Brain microvascular endothelial cell (primary cell): ENCODE measurements around the gene MPND.

Source experiments
- DNase-seq: peaks from one replicate; pipeline ENCODE4 v3.0.0-alpha.2; 2020
- H3K27ac ChIP-seq: fragments of 250-450 bp; sonication (Bioruptor Pico); 2 replicates; pipeline ENCODE4 v1.5.1; 2020; ENCODE audit warnings: mild to moderate bottlenecking, moderate library complexity
- H3K27me3 ChIP-seq: fragments of 250-450 bp; sonication (Bioruptor Pico); replicated peaks from 2 replicates; pipeline ENCODE4 v1.5.1; 2020; ENCODE audit warnings: mild to moderate bottlenecking
- H3K36me3 ChIP-seq: fragments of 250-450 bp; sonication (Bioruptor Pico); replicated peaks from 2 replicates; pipeline ENCODE4 v1.5.1; 2020; ENCODE audit warnings: mild to moderate bottlenecking
- H3K4me3 ChIP-seq: 2 replicates; pipeline ENCODE4 v1.5.1; 2011; ENCODE audit warnings: low read depth, mild to moderate bottlenecking, control low read depth, low read length, moderate library complexity
- CTCF ChIP-seq: IDR thresholded peaks from 2 replicates; pipeline ENCODE4 v1.5.1; 2011; ENCODE audit warnings: low read depth, mild to moderate bottlenecking, moderate library complexity, low read length, control low read depth, inconsistent platforms; ENCODE audit errors: missing control alignments
- in situ Hi-C: cut with HindIII; loops from 2 replicates; pipeline ENCODE4 v1.10.0; 2017; ENCODE audit warnings: low sequenced_read_pairs, low pct_ligation_motif_present

The MPND gene

GRCh38 chr19:4399812-4400134, 56.4 kb downstream of the MPND start:
- in situ Hi-C loops: no loop called here
- peak overlapping the region; percentile 78 for H3K27ac ChIP-seq
- peaks cover 12% of the 10 kb centered on the region for H3K36me3 ChIP-seq
- H3K4me3 ChIP-seq: peak overlapping the region; percentile 88
- no peaks in the 10 kb centered on the region for H3K27me3 ChIP-seq
- no peak for TF ChIP-seq CTCF
- DNase-seq: no peak

DNA sequence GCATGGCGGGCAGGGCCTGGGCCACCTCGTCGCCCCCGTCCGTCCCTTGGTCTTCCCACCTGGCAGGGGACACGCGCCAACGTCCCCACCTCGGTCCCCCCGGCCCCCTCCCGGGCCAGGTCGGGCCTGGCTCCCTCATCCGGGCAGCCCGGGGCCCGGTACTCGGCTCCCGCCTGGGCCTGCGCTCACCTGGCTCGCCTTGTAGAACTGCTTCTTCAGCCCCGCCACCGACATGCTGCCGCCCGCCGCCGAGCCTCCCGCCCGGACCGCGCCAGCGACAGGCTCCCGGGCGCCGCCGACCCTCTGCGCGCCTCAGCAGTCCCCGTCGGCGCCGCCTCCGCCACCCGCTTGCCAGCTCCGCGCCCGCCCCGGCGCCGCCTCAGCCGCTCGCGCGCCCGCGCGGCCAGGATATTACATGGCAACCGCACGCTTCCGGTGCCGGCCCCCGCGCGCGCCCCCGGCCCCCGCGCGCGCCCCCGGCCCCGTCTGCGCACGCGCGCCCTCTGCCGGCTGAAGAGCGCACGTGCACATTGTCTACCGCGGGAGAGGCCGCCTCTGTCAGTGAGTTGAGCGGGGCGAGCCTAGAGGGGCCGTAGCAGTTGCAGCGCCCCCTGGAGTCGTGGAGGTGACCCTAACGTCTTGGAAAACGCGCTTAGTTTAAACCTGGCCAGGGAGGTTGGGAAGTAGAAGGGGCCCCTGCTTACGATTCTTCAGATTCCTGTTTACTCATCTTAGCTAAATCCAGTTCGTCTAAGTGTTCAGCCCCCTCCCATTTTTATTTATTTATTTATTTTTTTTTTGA, 57.0 kb downstream of the MPND start, which contains the start of gene SH3GL1:
Gene SH3GL1, minus strand, starts transcription at position 413 of the 802 bp plus-strand sequence. Its CDS starts 179 bp downstream, at position 234.
- peak; percentile 76 for DNase-seq
- in situ Hi-C loops: no loop called here
- H3K27me3 ChIP-seq: no peaks in the 10 kb centered on the region
- peak; percentile 89 for TF ChIP-seq CTCF
- H3K36me3 ChIP-seq: peaks cover 6% of the 10 kb centered on the region
- peak within 1 kb of the TSS; percentile 88 for H3K4me3 ChIP-seq
- H3K27ac ChIP-seq: peak within 1 kb of the TSS; percentile 78

DNA sequence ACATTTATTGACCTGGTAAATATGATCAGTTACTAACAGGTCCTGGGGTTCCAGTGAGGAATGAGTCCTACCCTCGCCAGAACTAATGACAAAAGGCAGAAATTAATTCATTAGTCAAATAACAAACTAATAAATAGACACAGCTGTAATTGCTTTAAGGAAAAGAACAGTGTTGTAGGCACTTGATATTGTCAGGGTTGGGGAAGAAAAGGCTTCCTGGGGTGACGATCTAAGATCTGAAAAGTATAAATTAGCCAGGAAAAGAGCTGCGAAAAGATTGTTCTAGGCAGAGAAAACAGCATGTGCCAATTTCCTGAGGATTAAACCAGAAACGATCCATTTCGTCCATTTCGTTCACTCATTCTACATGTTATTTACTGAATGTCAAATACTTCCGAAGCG, 58.4 kb downstream of the MPND start:
- DNase-seq: no peak
- in situ Hi-C loops: no loop called here
- H3K27ac ChIP-seq: peak overlapping the region; percentile 69
- H3K36me3 ChIP-seq: no peaks in the 10 kb centered on the region
- no peaks in the 10 kb centered on the region for H3K27me3 ChIP-seq
- peak overlapping the region; percentile 44 for H3K4me3 ChIP-seq
- no peak for TF ChIP-seq CTCF

- H3K4me3 ChIP-seq: peak within 1 kb of the TSS; percentile 85
- DNase-seq: peak; percentile 100
- no peaks in the 10 kb centered on the region for H3K27me3 ChIP-seq
- TF ChIP-seq CTCF: no peak
- H3K27ac ChIP-seq: peak within 1 kb of the TSS; percentile 69
- in situ Hi-C loops: no loop called here
- H3K36me3 ChIP-seq: no peaks in the 10 kb centered on the region
Measured at GRCh38 chr19:4402171-4403004, 59.0 kb downstream of the MPND start, which contains the start of gene CHAF1A. TSS of gene CHAF1A (plus strand) at chr19:4402640. CDS start at chr19:4402763, 123 bp downstream.

- Histone ChIP-seq H3K36me3 (no peaks in the 10 kb centered on the region), H3K4me3 (peak overlapping the region; percentile 85), H3K27ac (peak overlapping the region; percentile 51), H3K27me3 (no peaks in the 10 kb centered on the region)
- TF ChIP-seq CTCF: no peak
- no peak for DNase-seq
- in situ Hi-C loops: no loop called here
Measured at GRCh38 chr19:4403005-4403761, 59.8 kb downstream of the MPND start.
